OCI-M1 (cell line): ENCODE measurements around the gene LMOD1.
"Not testable (repeated sequence)": the region's sequence is repeated elsewhere in the genome, so short reads cannot be mapped to it uniquely, and the experiment has no call there.

Experiments used
- DNase-seq: peaks from one replicate; lab custom pipeline; 2025; lab: John Stamatoyannopoulos, UW

Gene LMOD1

DNA sequence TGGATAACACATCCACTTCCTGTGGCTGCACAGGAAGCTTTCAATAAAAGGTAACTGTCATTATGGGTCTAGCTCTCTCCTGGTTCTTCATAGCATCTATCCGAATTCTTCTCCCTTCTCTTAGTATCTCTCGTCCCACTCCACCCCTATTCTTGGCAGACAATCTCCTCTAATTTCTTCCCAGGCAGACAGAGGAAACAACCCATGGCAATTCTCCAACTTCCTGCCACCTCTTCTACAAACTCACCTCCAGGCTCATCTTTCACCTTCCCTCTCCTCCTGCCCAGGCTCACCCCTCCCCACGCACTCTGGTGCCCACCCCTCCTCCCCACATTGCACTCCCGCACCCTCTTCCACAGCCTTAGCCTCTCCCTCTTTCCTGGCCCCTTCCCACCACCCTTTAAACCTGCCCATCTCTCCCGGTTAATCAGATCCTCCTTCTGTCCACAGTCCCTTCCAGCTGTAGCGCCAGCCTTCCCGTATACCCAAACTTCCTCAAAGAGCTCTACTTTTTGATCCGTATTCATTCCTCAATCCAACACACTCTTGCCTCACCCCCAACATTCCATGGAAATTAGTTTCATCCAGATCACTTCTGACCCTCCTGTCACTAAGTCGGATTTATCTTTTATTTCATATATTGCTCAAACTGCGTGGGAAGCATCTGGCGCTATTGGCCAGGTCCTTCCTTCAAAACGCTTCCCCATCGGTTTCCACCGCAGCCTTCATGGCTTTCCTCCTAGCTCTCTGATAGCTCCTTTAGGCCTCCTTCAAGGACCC is 31.7 kb downstream of the LMOD1 start:
- DNase-seq: no peak

DNA sequence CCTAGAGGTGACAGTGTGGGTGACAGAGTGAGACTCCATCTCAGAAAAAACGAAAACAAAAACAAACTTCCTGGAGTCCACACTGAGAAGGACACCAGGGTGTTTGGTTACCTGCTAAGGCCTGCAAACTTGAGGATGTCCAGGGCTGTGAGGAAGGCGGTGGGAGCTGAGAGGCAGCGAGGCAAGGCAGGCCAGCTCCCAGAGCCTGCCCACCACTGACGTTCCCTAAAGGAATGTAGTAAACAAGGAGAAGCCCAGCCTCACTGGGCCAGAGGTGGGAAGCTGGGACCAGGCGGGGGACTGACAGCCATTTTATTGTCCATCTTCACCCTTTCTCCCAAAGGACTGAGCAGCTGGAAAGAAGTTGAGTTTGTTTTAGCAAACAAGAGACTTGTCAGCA is 33.5 kb downstream of the LMOD1 start:
- DNase-seq: no peak

DNA sequence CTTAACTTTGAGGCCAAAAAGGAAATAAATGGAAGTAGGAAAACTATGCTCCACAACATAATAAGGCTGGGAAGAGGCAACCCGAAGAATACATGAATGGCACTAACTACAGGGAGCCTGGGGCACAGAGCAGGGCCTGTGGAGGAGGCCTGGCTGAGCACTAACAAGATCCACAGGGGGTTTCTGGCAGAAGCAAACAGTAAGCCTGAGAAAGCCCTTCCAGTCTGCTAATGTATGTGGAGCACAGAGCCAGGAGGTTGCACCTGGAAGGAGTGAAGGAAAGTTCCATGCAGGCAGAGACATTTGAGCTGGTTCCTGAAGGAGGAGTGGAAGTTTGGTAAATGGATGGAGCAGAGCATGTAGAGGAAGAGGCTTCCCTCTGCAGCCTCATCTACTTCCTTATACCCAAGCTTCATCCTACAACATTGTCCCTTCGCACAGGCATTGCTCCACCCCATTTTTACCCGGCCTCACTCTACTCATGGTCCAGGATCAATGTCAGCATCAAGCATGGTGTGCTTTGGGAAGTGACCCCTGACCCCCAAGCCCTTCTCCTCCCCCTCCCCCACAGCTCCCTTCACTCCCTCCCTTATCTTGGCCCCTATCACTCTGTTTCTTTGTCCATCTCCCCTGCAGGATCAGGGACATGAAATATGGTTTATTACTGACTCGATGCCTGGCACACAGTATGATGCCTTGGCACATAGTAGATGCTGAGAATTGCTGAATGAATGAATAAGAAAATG is 34.3 kb downstream of the LMOD1 start:
- no peak for DNase-seq

- no peak for DNase-seq
Measured at GRCh38 chr1:201907621-201908020, 38.7 kb downstream of the LMOD1 start.

- DNase-seq: no peak
Measured at GRCh38 chr1:201906336-201906735, 40.0 kb downstream of the LMOD1 start.

GRCh38 chr1:201905234-201905890 is 41.0 kb downstream of the LMOD1 start:
- no peak for DNase-seq

DNA sequence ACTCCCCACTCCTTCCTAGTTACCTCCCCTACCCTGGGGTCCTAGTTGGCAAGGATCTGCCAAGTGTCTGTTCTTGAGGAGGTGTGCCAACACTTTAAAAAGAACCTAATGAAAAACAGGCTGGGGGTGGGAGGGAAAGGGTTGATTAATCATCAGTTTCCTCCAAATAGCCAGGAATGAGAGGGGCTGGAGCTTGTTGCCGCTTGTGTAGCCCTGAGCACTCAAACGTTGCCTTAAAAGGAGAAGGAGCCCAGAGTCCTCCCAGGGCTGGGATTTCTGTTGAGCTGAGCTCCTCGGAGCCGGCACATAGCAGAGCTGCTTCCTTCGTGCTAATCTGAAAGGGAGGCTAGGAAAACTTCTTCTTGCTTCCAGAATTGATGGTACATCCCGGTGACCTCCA is 41.8 kb downstream of the LMOD1 start:
- DNase-seq: no peak

DNA sequence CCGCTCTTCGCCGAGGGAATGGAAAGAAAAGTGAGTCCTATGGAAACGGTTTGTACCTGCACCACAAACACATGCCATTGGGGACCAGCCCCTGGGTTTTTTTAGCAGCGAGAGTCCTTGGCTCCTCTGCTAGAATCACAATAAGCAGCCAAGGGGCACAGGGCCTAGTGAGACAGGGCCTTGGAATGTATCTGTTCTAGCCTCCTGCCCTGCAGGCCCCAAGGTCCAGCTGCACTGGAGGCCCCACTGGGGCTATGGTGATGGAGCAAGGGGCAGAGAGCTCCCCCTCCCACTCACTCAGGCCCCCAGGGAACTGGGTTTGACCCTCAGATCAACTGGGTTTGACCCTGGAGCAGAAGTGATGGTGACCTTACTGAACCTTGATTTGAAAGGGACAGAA is 43.2 kb downstream of the LMOD1 start:
- DNase-seq: no peak

DNA sequence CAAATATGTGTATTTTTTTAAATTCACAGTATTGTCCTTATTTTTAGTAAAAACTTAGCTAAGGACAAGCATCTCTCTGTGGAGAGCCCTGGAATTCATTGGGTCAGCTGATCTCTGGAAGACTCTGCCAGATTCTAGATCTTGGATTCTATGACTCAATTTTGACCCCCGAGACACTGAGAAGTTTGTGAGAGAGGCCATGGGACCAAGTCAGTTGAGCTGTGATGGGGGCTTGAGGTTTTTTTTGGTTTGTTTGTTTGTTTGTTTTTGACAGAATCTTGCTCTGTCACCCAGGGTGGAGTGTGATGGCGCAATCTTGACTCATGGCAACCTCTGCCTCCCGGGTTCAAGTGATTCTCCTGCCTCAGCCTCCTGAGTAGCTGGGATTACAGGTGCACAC is 44.1 kb downstream of the LMOD1 start:
- no peak for DNase-seq

- DNase-seq: not testable (repeated sequence)
Measured at GRCh38 chr1:201901036-201901435, 45.3 kb downstream of the LMOD1 start.

DNA sequence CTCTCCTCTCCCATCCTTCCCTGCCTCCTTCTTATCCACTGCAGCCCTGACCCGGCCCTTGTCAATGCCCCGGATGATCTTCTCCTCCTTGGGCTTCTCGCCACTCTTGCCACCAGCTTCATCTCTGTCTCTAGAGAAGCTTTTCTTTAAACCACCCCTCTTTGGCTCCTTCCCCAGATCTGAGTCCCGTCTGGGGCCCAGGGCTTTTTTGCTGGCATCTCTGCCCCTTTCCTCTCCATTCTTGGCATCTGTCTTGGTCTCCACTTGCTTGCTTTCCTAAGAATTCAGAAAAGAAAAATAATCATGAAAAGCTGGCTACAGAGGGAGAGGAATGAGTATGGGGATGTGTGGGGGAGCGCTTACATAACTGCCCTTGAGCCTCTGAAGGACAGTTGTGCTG is 45.9 kb downstream of the LMOD1 start:
- no peak for DNase-seq

- DNase-seq: no peak
Measured at GRCh38 chr1:201899683-201900429, 46.5 kb downstream of the LMOD1 start.

- DNase-seq: no peak
Measured at GRCh38 chr1:201898992-201899391, 47.4 kb downstream of the LMOD1 start.

- DNase-seq: no peak
Measured at GRCh38 chr1:201898240-201898894, 48.0 kb downstream of the LMOD1 start.

DNA sequence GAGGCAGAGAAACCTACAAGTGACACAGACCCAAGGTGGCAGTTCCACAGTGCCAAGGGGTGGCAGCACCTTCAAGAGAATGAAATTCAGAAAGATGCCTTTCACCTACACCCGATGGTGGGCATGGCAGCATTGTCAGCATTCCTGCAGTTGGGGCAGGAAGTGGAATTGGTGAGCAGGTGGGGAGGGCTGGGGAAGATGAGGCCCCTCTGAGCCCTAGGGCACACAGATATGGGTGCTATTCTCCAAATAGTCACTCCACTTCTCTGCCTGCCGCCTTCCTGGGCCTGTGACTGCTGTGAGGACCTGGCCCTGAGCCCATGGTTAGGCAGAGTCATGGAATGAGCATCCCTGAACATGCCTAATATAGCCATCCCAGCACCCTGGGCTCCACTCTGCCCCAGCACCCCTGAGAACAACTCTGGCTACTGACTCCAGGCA is 49.4 kb downstream of the LMOD1 start:
- DNase-seq: peak; percentile 23

- DNase-seq: peak; percentile 95
Measured at GRCh38 chr1:201895913-201896807, 50.2 kb downstream of the LMOD1 start.

GRCh38 chr1:201895120-201895665 is 51.2 kb downstream of the LMOD1 start:
- DNase-seq: no peak

- no peak for DNase-seq
Measured at GRCh38 chr1:201894343-201895119, 51.8 kb downstream of the LMOD1 start.

DNA sequence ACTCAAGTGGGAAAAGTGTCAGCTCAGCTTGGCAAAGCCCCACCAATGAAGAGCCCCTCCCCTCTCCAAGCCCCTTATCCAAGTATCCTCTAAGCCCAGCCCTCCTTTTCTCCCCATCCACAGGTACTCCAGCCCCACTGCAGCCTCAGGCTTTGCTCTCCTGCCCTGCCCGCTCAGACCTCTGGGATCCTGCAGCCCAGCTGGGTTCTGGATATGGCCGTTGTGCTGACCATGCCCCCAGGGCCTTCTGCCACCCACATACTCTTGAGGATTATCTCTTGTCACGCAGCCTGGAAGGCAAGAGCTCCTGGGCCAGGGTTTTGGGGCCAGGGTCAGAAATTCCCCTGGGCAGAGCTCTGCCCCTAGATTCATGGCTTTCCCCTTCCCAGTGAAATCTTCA is 52.9 kb downstream of the LMOD1 start:
- DNase-seq: no peak

GRCh38 chr1:201892211-201892610 is 54.1 kb downstream of the LMOD1 start:
- no peak for DNase-seq
